Measurements from ENCODE around the gene PPM1H.

PPM1H gene

DNA sequence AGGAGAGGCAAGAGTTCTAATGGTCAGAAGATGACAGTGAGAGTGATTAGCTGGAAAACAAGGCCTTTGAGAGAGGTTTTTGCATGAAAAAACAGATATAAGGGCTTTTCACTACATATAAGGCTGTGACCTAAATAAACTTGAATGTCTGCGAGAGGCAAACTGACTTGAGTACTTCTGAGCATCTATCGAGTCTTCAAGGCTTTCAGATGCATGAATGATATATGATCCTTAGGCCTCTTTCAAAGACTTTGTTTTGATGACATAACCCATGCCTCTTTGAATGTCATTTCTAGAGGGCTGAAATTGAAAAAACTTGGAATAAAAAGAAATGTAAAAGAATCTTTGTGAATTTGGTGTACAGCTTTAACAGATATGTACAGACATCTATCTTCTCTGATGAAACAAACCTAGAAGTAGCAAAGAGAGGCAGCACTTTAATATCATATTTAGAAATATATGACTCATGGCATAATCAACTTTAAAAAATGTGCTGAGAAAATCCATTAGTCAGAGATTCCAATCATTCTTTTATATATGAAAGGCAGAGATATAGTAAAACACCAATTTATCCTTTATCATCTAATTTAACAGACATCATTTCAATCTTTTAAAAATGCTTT lies 72.6 kb downstream of the PPM1H start:
- no peak overlapping the region for H3K4me3 ChIP-seq (replicated peaks; ENCODE audit: low read depth, low read length)
- TF ChIP-seq, protein P1, sequence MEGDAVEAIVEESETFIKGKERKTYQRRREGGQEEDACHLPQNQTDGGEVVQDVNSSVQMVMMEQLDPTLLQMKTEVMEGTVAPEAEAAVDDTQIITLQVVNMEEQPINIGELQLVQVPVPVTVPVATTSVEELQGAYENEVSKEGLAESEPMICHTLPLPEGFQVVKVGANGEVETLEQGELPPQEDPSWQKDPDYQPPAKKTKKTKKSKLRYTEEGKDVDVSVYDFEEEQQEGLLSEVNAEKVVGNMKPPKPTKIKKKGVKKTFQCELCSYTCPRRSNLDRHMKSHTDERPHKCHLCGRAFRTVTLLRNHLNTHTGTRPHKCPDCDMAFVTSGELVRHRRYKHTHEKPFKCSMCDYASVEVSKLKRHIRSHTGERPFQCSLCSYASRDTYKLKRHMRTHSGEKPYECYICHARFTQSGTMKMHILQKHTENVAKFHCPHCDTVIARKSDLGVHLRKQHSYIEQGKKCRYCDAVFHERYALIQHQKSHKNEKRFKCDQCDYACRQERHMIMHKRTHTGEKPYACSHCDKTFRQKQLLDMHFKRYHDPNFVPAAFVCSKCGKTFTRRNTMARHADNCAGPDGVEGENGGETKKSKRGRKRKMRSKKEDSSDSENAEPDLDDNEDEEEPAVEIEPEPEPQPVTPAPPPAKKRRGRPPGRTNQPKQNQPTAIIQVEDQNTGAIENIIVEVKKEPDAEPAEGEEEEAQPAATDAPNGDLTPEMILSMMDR (IDR thresholded peaks at IDR 0.05; ENCODE audit: low read length, missing control alignments): no peak
- peak; percentile 44 for DNase-seq (ENCODE audit: low read depth)

DNA sequence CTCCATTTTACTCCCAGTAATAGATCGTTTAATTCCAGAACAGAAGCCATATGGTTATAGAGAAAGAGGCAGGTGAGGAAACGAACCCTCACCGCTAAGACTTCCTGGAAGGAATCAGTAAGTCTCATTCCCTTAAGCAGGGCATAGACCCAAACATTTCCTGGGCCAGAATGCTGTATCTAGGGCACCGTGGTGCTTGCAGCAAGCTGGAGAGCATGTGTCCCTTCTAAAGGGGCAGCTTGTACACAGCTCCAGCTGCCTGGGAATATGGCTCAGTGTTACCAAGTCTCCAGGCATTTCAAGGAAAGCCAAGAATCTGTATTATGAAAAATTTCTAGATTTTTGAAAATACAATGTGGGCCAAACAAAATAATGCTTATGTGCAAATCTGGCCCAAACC lies 73.4 kb downstream of the PPM1H start:
- H3K4me3 ChIP-seq (replicated peaks; ENCODE audit: low read depth, low read length): no peak overlapping the region
- TF ChIP-seq, protein P1 (IDR thresholded peaks at IDR 0.05; ENCODE audit: low read length, missing control alignments): no peak
- no peak for DNase-seq (ENCODE audit: low read depth)

DNA sequence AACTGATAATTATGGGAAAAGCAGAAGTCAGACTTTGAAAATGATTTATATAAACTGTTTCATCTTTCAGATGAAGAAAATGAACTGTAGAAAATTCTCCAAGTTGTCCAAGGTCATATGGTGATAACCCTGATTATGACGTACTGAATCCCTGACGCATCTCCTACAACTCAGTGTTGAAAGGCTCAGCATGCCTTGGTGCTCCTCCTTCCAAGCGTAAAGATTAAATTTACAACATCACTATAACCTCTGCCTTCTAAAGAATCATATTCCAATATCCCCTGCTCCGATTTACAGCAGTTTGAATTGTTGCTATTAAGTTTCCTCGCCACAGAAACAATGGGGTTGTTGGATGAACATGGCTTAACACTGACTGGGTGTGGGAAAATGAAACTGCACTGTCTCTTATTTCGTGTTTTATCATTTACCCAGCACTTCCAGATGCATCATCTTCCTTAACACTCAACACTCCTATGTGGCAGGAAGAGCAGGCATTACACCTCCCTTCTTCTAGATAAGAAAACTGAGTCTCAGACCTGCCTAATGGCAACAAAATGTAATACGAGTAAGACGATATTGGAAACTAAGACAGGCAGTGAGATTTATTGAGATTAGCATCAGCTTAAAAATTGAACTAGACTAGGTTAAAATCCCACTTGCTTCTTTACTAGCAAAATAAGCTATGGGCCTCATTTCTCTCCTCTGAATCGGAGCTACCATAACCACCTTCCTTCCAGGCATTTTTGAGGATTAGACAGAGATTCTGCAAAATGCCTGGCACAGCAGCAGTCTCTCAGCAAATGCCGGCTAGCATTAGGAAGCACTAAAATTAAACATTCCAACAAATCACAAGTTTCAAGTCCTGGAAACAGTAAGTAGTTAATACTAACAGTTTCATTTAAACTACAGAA lies 74.2 kb downstream of the PPM1H start:
- peak overlapping the region; percentile 2 for H3K4me3 ChIP-seq (replicated peaks; ENCODE audit: low read depth, low read length)
- TF ChIP-seq, protein P1 (IDR thresholded peaks at IDR 0.05; ENCODE audit: low read length, missing control alignments): no peak
- peak; percentile 43 for DNase-seq (ENCODE audit: low read depth)

DNA sequence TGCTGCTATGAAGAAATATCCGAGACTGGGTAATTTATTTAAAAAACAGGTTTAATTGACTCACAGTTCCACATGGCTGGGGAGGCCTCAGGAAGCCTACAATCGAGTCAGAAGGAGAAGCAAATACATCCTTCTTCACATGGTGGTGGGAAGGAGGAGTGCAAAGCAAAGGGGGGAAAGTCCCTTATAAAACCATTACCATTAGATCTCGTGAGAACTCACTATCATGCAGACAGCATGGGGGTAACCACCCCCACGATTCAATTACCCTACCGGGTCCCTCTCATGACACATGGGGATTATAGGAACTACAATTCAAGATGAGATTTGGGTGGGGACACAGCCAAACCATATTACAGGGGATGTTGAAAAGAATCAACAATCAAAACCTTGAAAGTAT lies 74.9 kb downstream of the PPM1H start:
- no peak overlapping the region for H3K4me3 ChIP-seq (replicated peaks; ENCODE audit: low read depth, low read length)
- no peak for DNase-seq (ENCODE audit: low read depth)
- TF ChIP-seq, protein P1 (IDR thresholded peaks at IDR 0.05; ENCODE audit: low read length, missing control alignments): no peak

DNA sequence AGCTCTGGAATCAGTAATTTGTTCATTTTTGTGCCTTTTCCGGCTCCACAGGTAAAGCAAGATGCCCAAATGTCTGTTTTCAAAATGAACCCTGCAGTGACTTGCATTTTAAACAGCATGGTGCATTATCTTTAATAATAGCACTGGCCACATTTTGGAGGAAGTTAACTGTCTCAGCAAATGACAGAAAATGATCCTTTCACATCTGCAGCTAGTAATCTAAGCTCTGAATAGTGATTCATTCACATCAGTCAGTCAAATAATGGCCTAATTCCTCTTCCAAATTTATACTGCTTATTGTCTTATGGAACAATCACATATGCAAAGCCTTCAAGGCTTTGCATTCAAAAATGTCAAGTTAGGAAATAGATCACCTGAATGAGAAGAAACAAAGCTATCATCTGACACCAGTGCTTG lies 75.6 kb downstream of the PPM1H start:
- TF ChIP-seq, protein P1 (IDR thresholded peaks at IDR 0.05; ENCODE audit: low read length, missing control alignments): no peak
- no peak for DNase-seq (ENCODE audit: low read depth)
- no peak overlapping the region for H3K4me3 ChIP-seq (replicated peaks; ENCODE audit: low read depth, low read length)

DNA sequence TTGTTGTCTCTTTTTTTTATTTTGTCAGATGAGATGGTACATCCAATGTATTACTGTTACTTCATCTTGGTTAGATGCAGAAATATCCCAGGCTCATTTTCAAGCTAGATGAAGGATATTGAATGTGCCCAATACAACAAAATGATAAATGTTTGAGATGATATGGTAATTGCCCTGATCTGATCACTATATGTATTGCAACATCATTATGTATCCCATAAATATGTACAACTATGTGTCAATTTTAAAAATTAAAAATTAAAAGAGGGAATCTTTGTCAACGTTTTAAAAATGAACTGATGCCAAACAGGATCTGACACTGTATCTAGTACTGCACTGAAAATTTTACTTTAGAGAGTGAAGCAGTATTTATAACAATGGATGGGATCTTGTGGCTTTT lies 78.5 kb downstream of the PPM1H start:
- TF ChIP-seq, protein P1 (IDR thresholded peaks at IDR 0.05; ENCODE audit: low read length, missing control alignments): no peak
- no peak for DNase-seq (ENCODE audit: low read depth)

More for the DNA sequence above, 78.5 kb downstream of the PPM1H start:
- no peak overlapping the region for H3K4me3 ChIP-seq (replicated peaks; ENCODE audit: low read depth, low read length)

All from fibroblast of pulmonary artery (primary cell).